H9 (cell line): ENCODE data around the gene ITPK1. TPM values are rescaled to one million over a fixed set of nuclear protein-coding genes. Genes with fewer than 3 reads are reported as not detected.

Source experiments
- DNase-seq: peaks from one replicate; pipeline ENCODE4 v3.0.0-alpha.2; 2017
- H2AFZ ChIP-seq: one replicate; pipeline ENCODE4 v1.6.1; 2013; ENCODE audit warnings: mild to moderate bottlenecking, low read length, control low read depth, moderate library complexity
- H2AK5ac ChIP-seq: 2 replicates; pipeline ENCODE4 v1.6.1; 2013; ENCODE audit warnings: low read length, control low read depth, mixed read lengths; ENCODE audit not compliant: insufficient read length
- H2BK120ac ChIP-seq: one replicate; pipeline ENCODE4 v1.6.1; 2013; ENCODE audit warnings: low read depth, mild to moderate bottlenecking, low read length, control low read depth, inconsistent platforms; ENCODE audit not compliant: poor library complexity, severe bottlenecking
- H2BK12ac ChIP-seq: 2 replicates; pipeline ENCODE4 v1.6.1; 2013; ENCODE audit warnings: low read length, control low read depth, mixed read lengths, low read depth; ENCODE audit not compliant: insufficient read length
- H2BK15ac ChIP-seq: 2 replicates; pipeline ENCODE4 v1.6.1; 2013; ENCODE audit warnings: low read depth, low read length, control low read depth
- H2BK20ac ChIP-seq: one replicate; pipeline ENCODE4 v1.6.1; 2013; ENCODE audit warnings: low read depth, mild to moderate bottlenecking, low read length, control low read depth, inconsistent platforms; ENCODE audit not compliant: poor library complexity, severe bottlenecking
- H2BK5ac ChIP-seq: 2 replicates; pipeline ENCODE4 v1.6.1; 2013; ENCODE audit warnings: low read length, control low read depth, mixed read lengths; ENCODE audit not compliant: insufficient read length
- H3K14ac ChIP-seq: 2 replicates; pipeline ENCODE4 v1.6.1; 2013; ENCODE audit warnings: low read length, control low read depth; ENCODE audit not compliant: insufficient read depth
- H3K18ac ChIP-seq: 2 replicates; pipeline ENCODE4 v1.6.1; 2013; ENCODE audit warnings: low read depth, mild to moderate bottlenecking, mixed read lengths, low read length, control low read depth; ENCODE audit not compliant: insufficient read length
- H3K23ac ChIP-seq: 2 replicates; pipeline ENCODE4 v1.6.1; 2013; ENCODE audit warnings: low read length, control low read depth, mixed read lengths, low read depth; ENCODE audit not compliant: insufficient read length
- H3K23me2 ChIP-seq: 2 replicates; pipeline ENCODE4 v1.6.1; 2013; ENCODE audit warnings: low read depth, mild to moderate bottlenecking, mixed read lengths, low read length, control low read depth; ENCODE audit not compliant: insufficient read length, poor library complexity, severe bottlenecking
- H3K27ac ChIP-seq: 2 replicates; pipeline ENCODE4 v1.5.1; 2013; ENCODE audit warnings: low read length, control low read depth, mixed read lengths, low read depth; ENCODE audit not compliant: insufficient read length
- H3K27me3 ChIP-seq: 2 replicates; pipeline ENCODE4 v1.6.1; 2013; ENCODE audit warnings: low read length, control low read depth, inconsistent platforms; ENCODE audit not compliant: insufficient read depth
- H3K4ac ChIP-seq: 2 replicates; pipeline ENCODE4 v1.6.1; 2013; ENCODE audit warnings: low read depth, mild to moderate bottlenecking, control low read depth, inconsistent platforms, low read length, moderate library complexity
- H3K4me1 ChIP-seq: 2 replicates; pipeline ENCODE4 v1.6.1; 2013; ENCODE audit warnings: low read length, control low read depth, inconsistent platforms; ENCODE audit not compliant: insufficient read depth
- H3K4me2 ChIP-seq: 2 replicates; pipeline ENCODE4 v1.6.1; 2013; ENCODE audit warnings: low read length, control low read depth, mixed read lengths; ENCODE audit not compliant: insufficient read length, insufficient read depth
- H3K56ac ChIP-seq: 2 replicates; pipeline ENCODE4 v1.6.1; 2013; ENCODE audit warnings: low read depth, mild to moderate bottlenecking, mixed read lengths, low read length, control low read depth; ENCODE audit not compliant: insufficient read length
- H3K79me1 ChIP-seq: 2 replicates; pipeline ENCODE4 v1.6.1; 2013; ENCODE audit warnings: low read depth, mild to moderate bottlenecking, moderate library complexity, low read length, control low read depth, inconsistent platforms; ENCODE audit not compliant: insufficient read depth, poor library complexity, severe bottlenecking
- H3K79me2 ChIP-seq: 2 replicates; pipeline ENCODE4 v1.6.1; 2013; ENCODE audit warnings: low read length, control low read depth, inconsistent platforms; ENCODE audit not compliant: insufficient read depth
- H3K9ac ChIP-seq: 2 replicates; pipeline ENCODE4 v1.6.1; 2013; ENCODE audit warnings: low read length, control low read depth, mixed read lengths; ENCODE audit not compliant: insufficient read length; ENCODE audit errors: extremely low read depth
- H3K9me3 ChIP-seq: one replicate; pipeline ENCODE4 v1.6.1; 2013; ENCODE audit warnings: low read depth, low read length, inconsistent platforms; ENCODE audit not compliant: control insufficient read depth
- H3T11ph ChIP-seq: one replicate; pipeline ENCODE4 v1.6.1; 2013; ENCODE audit warnings: mild to moderate bottlenecking, low read length, control low read depth, inconsistent platforms
- H4K20me1 ChIP-seq: one replicate; pipeline ENCODE4 v1.6.1; 2013; ENCODE audit not compliant: control insufficient read depth, insufficient read length, insufficient read depth
- H4K5ac ChIP-seq: 2 replicates; pipeline ENCODE4 v1.6.1; 2013; ENCODE audit warnings: low read depth, mild to moderate bottlenecking, mixed read lengths, low read length, control low read depth; ENCODE audit not compliant: insufficient read length
- H4K8ac ChIP-seq: replicated peaks from 2 replicates; pipeline ENCODE4 v1.6.1; 2013; ENCODE audit warnings: low read length, control low read depth, mixed read lengths, low read depth; ENCODE audit not compliant: insufficient read length
- H4K91ac ChIP-seq: 2 replicates; pipeline ENCODE4 v1.6.1; 2013; ENCODE audit warnings: low read depth, mild to moderate bottlenecking, moderate library complexity, mixed read lengths, low read length, control low read depth; ENCODE audit not compliant: insufficient read length
- H3K27ac Mint-ChIP-seq, 3 experiments: 2 replicates in 2 of 3; 3 replicates in 1 of 3; pipeline ENCODE4 v1.8.0; 2020 to 2021; ENCODE audit warnings: mixed read lengths in 3 of 3, mild to moderate bottlenecking in 1 of 3, moderate library complexity in 1 of 3
- H3K27me3 Mint-ChIP-seq: 2 replicates; pipeline ENCODE4 v1.8.0; 2021; ENCODE audit warnings: low read depth, mild to moderate bottlenecking, moderate library complexity, mixed read lengths
- H3K36me3 Mint-ChIP-seq, 3 experiments: 2 replicates in 2 of 3; 3 replicates in 1 of 3; pipeline ENCODE4 v1.8.0; 2020 to 2021; ENCODE audit warnings: low read depth in 3 of 3, mixed read lengths in 3 of 3; ENCODE audit not compliant: insufficient read depth in 1 of 3
- H3K4me1 Mint-ChIP-seq, 2 experiments: 2 replicates each; pipeline ENCODE4 v1.8.0; 2020; ENCODE audit warnings: mixed read lengths in 2 of 2
- H3K4me3 Mint-ChIP-seq, 2 experiments: 2 replicates in 1 of 2; 3 replicates in 1 of 2; pipeline ENCODE4 v1.8.0; 2020 to 2021; ENCODE audit warnings: mild to moderate bottlenecking in 2 of 2, mixed read lengths in 2 of 2, moderate library complexity in 1 of 2
- H3K9me3 Mint-ChIP-seq, 2 experiments: 2 replicates in 1 of 2; 3 replicates in 1 of 2; pipeline ENCODE4 v1.8.0; 2020; ENCODE audit warnings: mild to moderate bottlenecking in 2 of 2, mixed read lengths in 2 of 2, moderate library complexity in 1 of 2
- CTCF ChIP-seq: fragments of 200-600 bp; sonication (generic); conservative IDR thresholded peaks from 3 replicates; pipeline ENCODE4 v1.8.0; 2021; ENCODE audit warnings: antibody characterized with exemption, mild to moderate bottlenecking
- WGBS: extraction: QIAGEN DNeasy Blood & Tissue Kit; methylation state at CpG from one replicate; pipeline ENCODE4 v1.1.7; 2013; ENCODE audit warnings: missing lambda C conversion rate, low lambda C conversion rate, mixed read lengths; ENCODE audit not compliant: insufficient read length; ENCODE audit errors: extremely low coverage; 5-methylcytosine and 5-hydroxymethylcytosine counted together
- total RNA-seq: library from RNA; stranded (reverse); gene quantifications from 2 replicates; pipeline ENCODE4 v1.2.1, GENCODE V29; 2021

Gene ITPK1
- total RNA-seq, 1 experiment from 2014 or later, result 92.7 TPM

- H3K23ac ChIP-seq, result no peak overlapping the region
- DNase-seq, result no peak
- H3K27me3 ChIP-seq, result no peaks in the 10 kb centered on the region
- no peak overlapping the region for H2BK120ac ChIP-seq
- Mint-ChIP-seq H3K27me3 (peaks cover 2% of the 10 kb centered on the region), H3K27ac (no peak overlapping the region), H3K36me3 (peaks cover 0 to 3% (median 0%) of the 10 kb centered on the region in 3 experiments; a peak in 3 of 7 replicates), H3K4me3 (no peak overlapping the region), H3K4me1 (no peaks in the 10 kb centered on the region), H3K9me3 (no peaks in the 10 kb centered on the region; a peak in 1 of 5 replicates)
- no peak overlapping the region for H2BK5ac ChIP-seq
- no peak for TF ChIP-seq CTCF
- H3K79me1 ChIP-seq, result no peaks in the 10 kb centered on the region
- WGBS, result no CpG with 5 or more reads among the region's 18 CpGs
- no peak overlapping the region for H2AFZ ChIP-seq
- H4K5ac ChIP-seq, result no peak overlapping the region
- no peak overlapping the region for H2BK20ac ChIP-seq
- no peaks in the 10 kb centered on the region for H3K23me2 ChIP-seq
- no peak overlapping the region for H3K4me2 ChIP-seq
- H3K4me1 ChIP-seq, result no peaks in the 10 kb centered on the region
- H4K91ac ChIP-seq, result no peak overlapping the region
- H3T11ph ChIP-seq, result no peak overlapping the region
- H3K9ac ChIP-seq, result no peak overlapping the region
- H2BK15ac ChIP-seq, result no peak overlapping the region
- no peak overlapping the region; the same call in 1 of the 2 replicates for H3K14ac ChIP-seq
- H2AK5ac ChIP-seq, result no peak overlapping the region
- H3K18ac ChIP-seq, result no peak overlapping the region
- H3K4ac ChIP-seq, result no peak overlapping the region
- H2BK12ac ChIP-seq, result no peak overlapping the region
- H3K27ac ChIP-seq, result no peak overlapping the region
- H4K8ac ChIP-seq, result no peak overlapping the region
- H3K9me3 ChIP-seq, result no peaks in the 10 kb centered on the region
- no peaks in the 10 kb centered on the region for H4K20me1 ChIP-seq
- H3K79me2 ChIP-seq, result no peaks in the 10 kb centered on the region
- H3K56ac ChIP-seq, result no peak overlapping the region
These were observed 183.9 kb downstream of the ITPK1 start for GRCh38 chr14:92931681-92932447.
